Effector CD8-positive, alpha-beta T cell (primary cell): ENCODE measurements around the gene ZNF585A.
"Not testable (repeated sequence)": the region's sequence is repeated elsewhere in the genome, so short reads cannot be mapped to it uniquely, and the experiment has no call there.

Experiments
- DNase-seq: peaks from one replicate; lab custom pipeline; 2025; lab: John Stamatoyannopoulos, UW
- total RNA-seq, 4 experiments: gene quantifications; one replicate each; lab custom pipeline; 2026; lab: John Stamatoyannopoulos, UW

ZNF585A gene
- 7.8 to 11.2 (median 9.0) reads per million in 4 experiments for total RNA-seq

- peak; percentile 83 for DNase-seq
These were observed at the start of gene ZNF585A for GRCh38 chr19:37172368-37173366. Gene ZNF585A, minus strand, starts transcription at chr19:37172695. Its CDS starts 2,785 bp downstream, at chr19:37169910.

DNA sequence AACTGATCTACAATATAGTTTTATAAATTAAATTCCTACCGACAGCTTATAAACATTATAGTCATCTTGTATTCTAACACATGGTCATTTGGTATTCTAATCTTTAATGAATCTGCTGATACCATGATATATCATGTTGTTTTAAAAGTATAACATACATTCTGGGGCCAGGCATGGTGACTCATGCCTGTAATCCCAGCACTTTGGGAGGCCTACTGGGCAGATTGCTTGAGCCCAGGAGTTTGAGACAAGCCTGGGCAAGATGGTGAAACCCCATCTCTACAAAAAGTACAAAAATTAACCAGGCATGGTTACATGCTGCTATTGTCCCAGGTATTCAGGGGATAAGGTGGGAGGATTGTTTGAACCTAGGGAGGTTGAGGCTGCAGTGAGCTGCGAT lies 48.6 kb upstream of the ZNF585A start:
- no peak for DNase-seq

DNA sequence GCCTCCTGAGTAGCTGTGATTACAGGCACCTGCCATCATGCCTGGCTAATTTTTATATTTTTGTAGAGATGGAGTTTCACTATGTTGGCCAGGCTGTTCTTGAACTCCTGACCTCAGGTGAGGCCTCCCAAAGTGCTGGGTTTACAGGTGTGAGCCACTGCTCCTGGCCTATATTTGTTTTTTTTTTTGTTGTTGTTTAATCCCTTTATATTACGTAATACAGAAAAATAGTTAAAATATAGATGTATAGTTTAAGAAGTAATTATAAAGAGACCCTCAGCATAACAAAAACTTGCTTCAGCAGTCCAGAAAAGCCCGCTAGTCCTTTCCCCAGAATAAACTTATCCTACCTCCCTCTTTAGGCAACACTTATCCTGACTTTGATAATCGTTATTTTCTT lies 47.9 kb upstream of the ZNF585A start:
- no peak for DNase-seq

DNA sequence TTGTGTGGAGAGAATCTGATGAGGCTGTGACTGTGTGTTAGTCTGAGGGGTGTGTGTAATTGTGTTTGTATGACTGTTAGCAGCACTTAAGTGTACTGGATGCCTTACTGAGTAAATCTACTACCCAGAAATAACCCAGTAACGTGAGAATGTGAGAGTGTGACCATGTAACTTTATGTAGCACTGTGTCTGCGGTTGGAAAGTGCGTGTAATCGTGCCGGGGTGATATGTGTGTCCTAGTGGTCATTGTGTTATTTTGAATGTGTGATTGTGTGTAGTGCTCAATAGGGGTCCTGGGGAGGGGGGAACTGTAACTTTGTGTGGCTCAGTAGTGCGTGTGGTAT lies 46.1 kb upstream of the ZNF585A start:
- no peak for DNase-seq

DNA sequence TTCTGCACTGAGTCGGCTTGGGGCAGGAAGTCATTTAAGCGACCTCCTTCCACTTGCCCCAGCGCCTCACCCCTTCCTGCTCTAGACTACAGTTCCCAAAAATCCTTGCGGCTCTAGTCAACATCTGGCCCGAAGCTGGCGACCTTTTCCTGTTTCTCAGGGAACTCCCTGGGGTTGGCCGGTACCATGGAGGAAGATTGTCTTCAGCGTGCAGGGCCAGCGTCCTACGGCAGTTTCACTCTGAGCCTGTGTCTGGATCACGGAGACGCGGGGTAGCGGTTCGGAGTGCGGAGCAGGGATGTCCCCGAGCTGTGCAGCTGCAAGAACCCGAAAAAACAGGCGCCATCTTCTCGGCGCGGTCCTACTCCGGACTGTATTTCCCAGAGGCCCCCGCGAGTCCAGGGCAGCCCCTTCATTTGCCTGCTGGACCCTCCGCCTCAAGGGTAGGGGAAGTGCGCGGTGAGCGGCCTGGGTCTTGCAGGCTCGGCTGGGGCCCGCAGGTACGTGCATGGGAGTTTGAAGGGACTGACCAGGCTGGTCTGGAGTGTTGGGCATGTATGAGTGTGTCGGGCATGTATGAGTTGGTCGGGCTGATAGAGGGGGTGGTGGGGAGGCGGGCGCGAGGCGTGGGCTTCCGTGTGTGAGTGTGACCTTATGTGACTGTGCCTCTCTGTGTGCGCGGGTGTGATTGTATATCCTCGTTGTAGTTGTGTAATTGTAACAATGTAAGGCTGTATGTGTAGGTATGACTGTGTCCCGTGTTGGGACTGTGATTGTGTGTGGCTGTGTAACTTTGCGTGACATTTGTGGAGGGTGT lies 45.5 kb upstream of the ZNF585A start, which contains the start of gene ZNF383:
ZNF383 (plus strand) TSS at position 440 of the 817 bp plus-strand sequence. CDS start 12,240 bp downstream, outside the sequence.
- peak; percentile 61 for DNase-seq

GRCh38 chr19:37217480-37217774 lies 44.9 kb upstream of the ZNF585A start:
- DNase-seq: no peak

DNA sequence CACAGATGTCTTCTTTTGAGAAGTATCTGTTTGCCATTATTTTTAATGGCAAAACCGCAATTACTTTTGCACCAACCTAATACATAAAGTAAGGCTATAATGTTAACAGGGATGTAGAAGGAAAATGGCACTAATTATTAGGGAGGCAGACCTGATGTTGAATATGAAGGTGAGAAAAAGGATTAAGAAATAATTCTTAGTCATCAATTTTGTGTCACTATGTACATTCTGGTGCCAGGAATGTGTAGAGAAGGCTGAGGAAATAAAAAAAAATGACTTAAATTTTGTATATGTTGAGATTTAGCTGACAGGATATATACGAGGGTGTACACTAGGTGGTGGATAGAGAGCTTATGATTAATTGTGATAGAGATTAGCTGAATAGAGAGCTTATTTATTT lies 25.3 kb upstream of the ZNF585A start:
- DNase-seq: no peak

GRCh38 chr19:37197115-37197514 lies 24.6 kb upstream of the ZNF585A start:
- DNase-seq: not testable (repeated sequence)

DNA sequence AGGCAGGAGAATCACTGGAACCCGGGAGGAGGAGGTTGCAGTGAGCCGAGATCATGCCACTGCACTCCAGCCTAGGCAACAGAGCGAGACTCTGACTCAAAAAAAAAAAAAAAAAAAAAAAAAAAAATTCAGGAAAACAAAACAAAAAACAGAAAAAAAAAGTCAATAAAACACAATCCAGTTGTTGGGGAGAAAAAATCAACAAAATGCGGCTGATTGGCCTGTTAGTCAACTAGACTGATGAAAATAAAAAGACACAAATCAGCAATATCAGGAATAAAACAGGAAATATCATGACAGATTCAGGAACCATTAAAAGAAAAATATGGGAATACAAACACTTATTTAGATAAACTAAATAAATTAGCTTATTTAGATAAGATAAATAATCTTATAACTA lies 22.8 kb upstream of the ZNF585A start:
- DNase-seq: not testable (repeated sequence)

- DNase-seq: not testable (repeated sequence)
These were observed 13.6 kb upstream of the ZNF585A start for GRCh38 chr19:37186071-37186470.

DNA sequence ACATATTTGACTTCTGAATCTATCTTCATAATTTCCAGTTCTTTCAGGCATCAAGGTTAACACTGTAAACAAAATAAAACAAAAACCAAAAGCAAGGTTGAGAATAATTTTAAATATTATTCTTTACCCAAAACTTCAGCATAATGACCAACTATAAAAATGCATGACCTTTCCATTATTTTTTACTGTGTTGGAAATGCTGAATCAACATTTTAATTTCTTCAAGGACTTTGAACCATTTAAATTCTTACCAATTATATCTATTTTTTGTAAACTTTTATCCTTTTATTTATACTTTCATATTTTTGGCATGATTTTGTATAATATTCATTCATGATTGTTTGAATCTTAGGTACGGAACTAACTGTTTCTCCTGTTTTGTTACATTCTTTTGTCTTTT lies 6.9 kb downstream of the ZNF585A start:
- no peak for DNase-seq

DNA sequence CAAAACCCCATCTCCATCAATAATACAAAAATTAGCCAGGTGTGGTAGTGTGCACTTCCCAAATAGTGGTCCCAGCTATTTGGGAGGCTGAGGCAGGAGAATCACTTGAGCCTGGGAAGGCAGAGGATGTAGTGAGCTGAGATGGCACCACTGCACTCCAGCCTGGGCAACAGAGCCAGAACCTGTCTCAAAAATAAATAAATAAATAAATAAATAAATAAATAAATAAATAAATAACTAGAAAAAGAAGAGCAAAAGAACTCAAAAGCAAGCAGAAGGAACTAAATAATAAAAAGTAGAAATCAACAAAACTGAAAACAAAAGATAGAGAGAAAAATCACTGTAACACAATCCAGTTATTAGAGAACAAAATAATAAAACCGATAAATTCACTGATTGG lies 12.3 kb downstream of the ZNF585A start:
- no peak for DNase-seq

DNA sequence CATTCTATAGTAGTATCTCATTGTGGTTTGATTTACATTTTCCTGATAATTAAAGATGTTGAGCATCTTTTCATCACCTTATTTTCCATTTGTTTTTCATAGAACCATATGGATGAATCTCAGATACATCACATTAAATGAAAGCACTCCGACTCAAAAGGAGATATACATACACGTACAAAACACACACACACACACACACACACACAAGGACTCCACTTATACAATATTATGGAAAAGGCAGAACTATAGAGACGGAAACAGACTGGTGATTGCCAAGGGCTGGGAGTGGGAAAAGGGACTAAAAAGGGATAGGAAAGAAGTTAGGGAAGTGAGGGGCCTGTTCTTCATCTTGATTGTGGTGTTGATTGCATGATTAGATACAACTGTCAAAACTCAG lies 24.3 kb downstream of the ZNF585A start:
- DNase-seq: no peak

DNA sequence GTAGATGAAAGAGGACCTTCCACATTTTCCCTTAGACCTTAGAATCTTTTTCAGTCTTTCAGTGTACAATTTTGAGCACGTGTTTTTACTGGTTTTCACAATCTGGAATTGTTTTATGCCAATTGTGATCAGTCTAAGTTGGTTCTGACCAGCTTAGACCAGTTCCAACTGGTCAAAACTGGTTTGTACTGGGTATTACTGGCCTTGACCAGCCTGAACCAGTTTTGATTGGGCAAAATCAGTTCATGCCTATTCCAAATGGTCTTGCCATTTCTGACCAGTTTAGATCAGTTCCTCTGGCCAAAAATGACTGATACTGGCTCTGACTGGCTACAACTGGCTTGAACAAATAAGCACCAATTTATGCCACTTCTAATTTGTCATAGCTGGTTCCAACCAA lies 36.4 kb downstream of the ZNF585A start:
- no peak for DNase-seq

GRCh38 chr19:37128821-37129177 lies 43.7 kb downstream of the ZNF585A start:
- no peak for DNase-seq

GRCh38 chr19:37127999-37128820 lies 44.3 kb downstream of the ZNF585A start:
- no peak for DNase-seq

DNA sequence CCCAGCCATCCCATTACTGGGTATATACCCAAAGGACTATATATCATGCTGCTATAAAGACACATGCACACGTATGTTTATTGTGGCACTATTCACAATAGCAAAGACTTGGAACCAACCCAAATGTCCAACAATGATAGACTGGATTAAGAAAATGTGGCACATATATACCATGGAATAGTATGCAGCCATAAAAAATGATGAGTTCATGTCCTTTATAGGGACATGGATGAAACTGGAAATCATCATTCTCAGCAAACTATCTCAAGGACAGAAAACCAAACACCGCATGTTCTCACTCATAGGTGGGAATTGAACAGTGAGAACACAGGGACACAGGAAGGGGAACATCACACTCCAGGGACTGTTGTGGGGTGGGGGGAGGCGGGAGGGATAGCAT lies 50.4 kb downstream of the ZNF585A start:
- DNase-seq: not testable (repeated sequence)

DNA sequence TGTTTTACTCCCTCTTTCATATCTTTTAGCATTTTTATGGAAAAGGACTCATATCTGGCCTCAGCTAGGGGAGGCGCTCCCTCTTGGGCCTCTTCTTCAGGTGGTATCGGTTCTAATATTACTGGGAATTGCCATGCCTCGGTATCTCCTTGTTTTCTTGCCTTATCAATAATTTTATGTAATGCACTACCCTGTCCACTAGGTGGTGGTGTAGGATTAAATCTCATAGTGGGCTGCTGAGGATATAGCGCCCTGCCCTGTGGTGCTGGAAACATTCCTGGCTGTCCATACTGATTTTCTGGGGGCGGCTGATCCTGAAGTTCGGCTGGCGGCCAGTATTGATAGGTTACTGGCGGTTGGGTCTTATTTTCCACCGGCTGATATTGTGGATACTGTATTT lies 58.5 kb downstream of the ZNF585A start:
- DNase-seq: no peak

- not testable (repeated sequence) for DNase-seq
These were observed 60.7 kb downstream of the ZNF585A start for GRCh38 chr19:37111753-37112152.

GRCh38 chr19:37104135-37104534 lies 68.4 kb downstream of the ZNF585A start:
- not testable (repeated sequence) for DNase-seq

DNA sequence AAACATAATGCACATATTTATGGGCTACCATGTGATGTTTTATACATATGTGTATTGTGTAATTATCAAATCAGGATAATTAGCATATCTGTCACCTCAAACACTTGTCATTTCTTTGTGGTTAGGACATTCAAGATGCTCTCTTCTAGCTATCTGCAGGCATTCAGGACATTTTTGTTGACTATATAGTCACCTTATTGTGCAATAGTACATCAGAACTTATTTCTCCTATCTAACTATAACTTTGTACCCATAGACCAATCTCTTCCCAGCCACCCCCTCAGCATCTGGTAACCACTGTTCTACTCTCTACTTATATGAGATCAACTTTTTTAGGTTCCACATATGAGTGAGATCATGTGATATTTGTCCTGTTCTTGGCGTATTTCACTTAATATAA lies 73.9 kb downstream of the ZNF585A start:
- no peak for DNase-seq

GRCh38 chr19:37095859-37096258 lies 76.6 kb downstream of the ZNF585A start:
- no peak for DNase-seq
